OCI-M2 (cell line): ENCODE results near the gene TBX3.

ENCODE experiments used
- DNase-seq: peaks from one replicate; lab custom pipeline; 2025; ENCODE audit not compliant: unreplicated experiment; lab: John Stamatoyannopoulos, UW

Gene TBX3

GRCh38 chr12:114682785-114683708 is 928 bp downstream of the TBX3 start:
- no peak for DNase-seq

- no peak for DNase-seq
Observed at GRCh38 chr12:114682106-114682784, 1.7 kb downstream of the TBX3 start.

GRCh38 chr12:114681116-114681871 is 2.7 kb downstream of the TBX3 start:
- no peak for DNase-seq

- DNase-seq: no peak
Observed at GRCh38 chr12:114680604-114681069, 3.3 kb downstream of the TBX3 start.

- no peak for DNase-seq
Observed at GRCh38 chr12:114679942-114680341, 4.0 kb downstream of the TBX3 start.

- DNase-seq: no peak
Observed at GRCh38 chr12:114679452-114679875, 4.5 kb downstream of the TBX3 start.

GRCh38 chr12:114678718-114679117 is 5.3 kb downstream of the TBX3 start:
- DNase-seq: no peak

GRCh38 chr12:114678028-114678427 is 5.9 kb downstream of the TBX3 start:
- DNase-seq: no peak

GRCh38 chr12:114676142-114676741 is 7.7 kb downstream of the TBX3 start:
- no peak for DNase-seq

- DNase-seq: no peak
Observed at GRCh38 chr12:114674251-114675047, 9.5 kb downstream of the TBX3 start.

- no peak for DNase-seq
Observed at GRCh38 chr12:114673901-114674250, 10.1 kb downstream of the TBX3 start.

- DNase-seq: no peak
Observed at GRCh38 chr12:114673169-114673833, 10.7 kb downstream of the TBX3 start.

GRCh38 chr12:114672817-114673168 is 11.2 kb downstream of the TBX3 start:
- no peak for DNase-seq

GRCh38 chr12:114671443-114672411 is 12.2 kb downstream of the TBX3 start:
- no peak for DNase-seq

GRCh38 chr12:114671066-114671442 is 12.9 kb downstream of the TBX3 start:
- no peak for DNase-seq

GRCh38 chr12:114670291-114670980 is 13.5 kb downstream of the TBX3 start:
- DNase-seq: no peak

- no peak for DNase-seq
Observed at GRCh38 chr12:114669401-114670290, 14.3 kb downstream of the TBX3 start.
